ENCODE measurements around the gene TAC3. TPM values are rescaled to one million over a fixed set of nuclear protein-coding genes. Genes with fewer than 3 reads are reported as not detected.

Gene TAC3
- total RNA-seq, 1 donor from 2014 or later: not detected

- intact Hi-C loops (cut with DNase I): no loop called here
- ATAC-seq: peak; percentile 56
- Histone ChIP-seq H3K4me3 (no peak overlapping the region), H3K9me3 (no peaks in the 10 kb centered on the region), H3K27me3 (no peaks in the 10 kb centered on the region), H3K27ac (peak overlapping the region; percentile 36), H3K4me1 (peaks cover 3% of the 10 kb centered on the region), H3K36me3 (no peaks in the 10 kb centered on the region)
- TF ChIP-seq, protein P1, sequence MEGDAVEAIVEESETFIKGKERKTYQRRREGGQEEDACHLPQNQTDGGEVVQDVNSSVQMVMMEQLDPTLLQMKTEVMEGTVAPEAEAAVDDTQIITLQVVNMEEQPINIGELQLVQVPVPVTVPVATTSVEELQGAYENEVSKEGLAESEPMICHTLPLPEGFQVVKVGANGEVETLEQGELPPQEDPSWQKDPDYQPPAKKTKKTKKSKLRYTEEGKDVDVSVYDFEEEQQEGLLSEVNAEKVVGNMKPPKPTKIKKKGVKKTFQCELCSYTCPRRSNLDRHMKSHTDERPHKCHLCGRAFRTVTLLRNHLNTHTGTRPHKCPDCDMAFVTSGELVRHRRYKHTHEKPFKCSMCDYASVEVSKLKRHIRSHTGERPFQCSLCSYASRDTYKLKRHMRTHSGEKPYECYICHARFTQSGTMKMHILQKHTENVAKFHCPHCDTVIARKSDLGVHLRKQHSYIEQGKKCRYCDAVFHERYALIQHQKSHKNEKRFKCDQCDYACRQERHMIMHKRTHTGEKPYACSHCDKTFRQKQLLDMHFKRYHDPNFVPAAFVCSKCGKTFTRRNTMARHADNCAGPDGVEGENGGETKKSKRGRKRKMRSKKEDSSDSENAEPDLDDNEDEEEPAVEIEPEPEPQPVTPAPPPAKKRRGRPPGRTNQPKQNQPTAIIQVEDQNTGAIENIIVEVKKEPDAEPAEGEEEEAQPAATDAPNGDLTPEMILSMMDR (IDR thresholded peaks at IDR 0.05): no peak
- no peak for DNase-seq
These were observed 30.9 kb upstream of the TAC3 start for GRCh38 chr12:57046947-57047890.

DNA sequence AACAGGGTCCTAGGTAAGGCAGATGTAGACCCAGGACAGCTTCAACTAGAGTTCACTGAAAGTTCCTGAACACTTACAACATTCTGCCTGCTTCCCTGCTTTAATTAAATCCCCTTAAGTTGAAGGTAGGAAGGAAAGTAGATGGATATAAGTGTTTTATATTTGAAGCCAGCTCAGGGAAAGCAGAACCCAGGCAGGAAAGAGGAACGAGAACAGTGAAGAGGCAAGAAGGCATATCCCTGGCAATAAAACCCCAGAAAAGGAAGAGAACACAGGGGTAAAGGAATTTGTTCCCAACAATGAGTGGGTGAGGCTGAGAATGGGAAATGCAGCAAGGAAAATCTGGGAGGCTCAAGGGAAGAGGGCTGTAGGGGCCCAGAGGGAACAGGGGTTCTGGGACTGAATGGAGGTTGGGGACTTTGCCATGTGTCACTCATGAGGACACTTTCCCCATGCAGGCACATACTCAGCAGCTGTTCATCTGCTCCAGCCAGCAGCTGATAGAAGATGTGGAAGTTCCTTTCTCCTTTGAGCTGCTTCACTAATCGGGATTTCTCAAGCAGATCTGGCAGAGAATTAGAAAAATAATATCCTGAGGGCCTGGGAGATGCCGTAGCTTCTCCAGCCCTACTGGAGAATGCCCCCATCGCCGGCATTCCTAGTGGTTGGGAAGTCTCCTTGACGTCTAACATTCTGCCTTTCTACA is 29.9 kb upstream of the TAC3 start:
- DNase-seq: no peak
- TF ChIP-seq, protein P1 (IDR thresholded peaks at IDR 0.05): no peak
- Histone ChIP-seq H3K4me3 (no peak overlapping the region), H3K27ac (no peak overlapping the region), H3K36me3 (no peaks in the 10 kb centered on the region), H3K27me3 (no peaks in the 10 kb centered on the region), H3K9me3 (no peaks in the 10 kb centered on the region), H3K4me1 (peaks cover 3% of the 10 kb centered on the region)
- intact Hi-C loops (cut with DNase I): no loop called here
- peak; percentile 30 for ATAC-seq

DNA sequence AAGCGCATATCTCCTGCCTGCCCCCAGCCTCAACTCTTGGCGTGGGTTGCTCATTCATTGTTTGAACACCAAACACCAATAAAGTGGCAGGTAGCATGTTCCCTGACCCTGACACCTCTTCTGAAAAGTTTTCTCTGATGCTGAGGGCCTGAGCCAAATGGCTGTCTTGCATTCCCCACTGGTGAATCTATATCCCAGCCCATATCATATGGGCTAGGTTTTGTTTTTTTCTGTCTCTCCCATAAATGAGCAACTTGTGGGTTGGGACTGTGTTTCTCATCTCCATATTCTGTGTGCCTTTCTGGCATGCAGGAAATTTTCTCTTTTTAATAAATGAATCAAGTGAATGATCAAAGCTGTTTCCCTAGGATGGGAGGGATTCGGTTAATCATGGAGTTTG is 28.6 kb upstream of the TAC3 start:
- Histone ChIP-seq H3K27ac (no peak overlapping the region), H3K4me3 (no peak overlapping the region), H3K27me3 (no peaks in the 10 kb centered on the region), H3K36me3 (no peaks in the 10 kb centered on the region), H3K9me3 (no peaks in the 10 kb centered on the region), H3K4me1 (peaks cover 3% of the 10 kb centered on the region)
- TF ChIP-seq, protein P1 (IDR thresholded peaks at IDR 0.05): no peak
- intact Hi-C loops (cut with DNase I): no loop called here
- ATAC-seq: no peak
- DNase-seq: no peak

DNA sequence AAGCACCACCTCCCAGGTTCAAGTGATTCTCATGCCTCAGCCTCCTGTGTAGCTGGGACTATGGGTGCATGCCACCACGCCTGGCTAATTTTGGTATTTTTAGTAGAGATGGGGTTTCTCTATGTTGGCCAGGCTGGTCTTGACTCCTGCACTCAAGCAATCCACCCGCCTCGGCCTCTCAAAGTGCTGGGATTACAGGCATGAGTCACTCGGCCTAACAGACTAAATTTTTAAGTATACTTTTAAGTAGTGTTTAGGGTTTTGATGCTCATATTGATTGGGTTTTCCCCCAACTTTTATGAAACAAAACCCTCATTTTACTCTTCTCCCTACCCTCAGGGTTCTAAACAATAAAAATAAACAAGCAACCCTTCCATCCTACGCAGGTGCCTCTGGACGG is 28.1 kb upstream of the TAC3 start:
- Histone ChIP-seq H3K27ac (no peak overlapping the region), H3K36me3 (no peaks in the 10 kb centered on the region), H3K4me1 (peaks cover 3% of the 10 kb centered on the region), H3K27me3 (no peaks in the 10 kb centered on the region), H3K9me3 (no peaks in the 10 kb centered on the region), H3K4me3 (no peak overlapping the region)
- TF ChIP-seq, protein P1 (IDR thresholded peaks at IDR 0.05): no peak
- DNase-seq (no peak), ATAC-seq (no peak)
- intact Hi-C loops (cut with DNase I): no loop called here

- H3K27me3 ChIP-seq: no peaks in the 10 kb centered on the region
- intact Hi-C loops (cut with DNase I): no loop called here
- no peaks in the 10 kb centered on the region for H3K36me3 ChIP-seq
- no peak overlapping the region for H3K4me3 ChIP-seq
- H3K9me3 ChIP-seq: no peaks in the 10 kb centered on the region
- no peak for DNase-seq
- TF ChIP-seq, protein P1 (IDR thresholded peaks at IDR 0.05): no peak
- no peak for ATAC-seq
- H3K4me1 ChIP-seq: no peaks in the 10 kb centered on the region
- no peak overlapping the region for H3K27ac ChIP-seq
These were observed 26.4 kb upstream of the TAC3 start for GRCh38 chr12:57042695-57043094.
